Astrocyte (in vitro differentiated cells and primary cell): ENCODE measurements around the gene HTR4. TPM values are rescaled to one million over a fixed set of nuclear protein-coding genes. Genes with fewer than 3 reads are reported as not detected.

Experiments used
- DNase-seq: peaks from one replicate; pipeline ENCODE4 v3.0.0-alpha.2; 2010; ENCODE audit warnings: low read depth
- FAIRE-seq: peaks from 2 replicates; lab custom pipeline; 2011; peaks lifted over from hg19 to GRCh38; lab: Jason Lieb, UNC
- H2AFZ ChIP-seq: 2 replicates; pipeline ENCODE4 v1.6.0; 2012; ENCODE audit warnings: low read depth, low read length, inconsistent platforms
- H3K27ac ChIP-seq: 2 replicates; pipeline ENCODE4 v1.5.1; 2011; ENCODE audit warnings: low read depth, low read length, inconsistent platforms
- H3K27me3 ChIP-seq: 2 replicates; pipeline ENCODE4 v1.6.0; 2011; ENCODE audit warnings: low read length, inconsistent platforms; ENCODE audit not compliant: insufficient read depth
- H3K36me3 ChIP-seq: 2 replicates; pipeline ENCODE4 v1.5.1; 2011; ENCODE audit warnings: low read length, inconsistent platforms; ENCODE audit not compliant: insufficient read depth
- H3K4me1 ChIP-seq: 2 replicates; pipeline ENCODE4 v1.5.1; 2011; ENCODE audit warnings: low read length, inconsistent platforms; ENCODE audit not compliant: insufficient read depth
- H3K4me2 ChIP-seq: 2 replicates; pipeline ENCODE4 v1.6.0; 2012; ENCODE audit warnings: low read length, inconsistent platforms
- H3K4me3 ChIP-seq: 2 replicates; pipeline ENCODE4 v1.5.1; 2011; ENCODE audit warnings: low read depth, mild to moderate bottlenecking, low read length, inconsistent platforms; ENCODE audit not compliant: insufficient read depth
- H3K79me2 ChIP-seq: 2 replicates; pipeline ENCODE4 v1.6.0; 2012; ENCODE audit warnings: mild to moderate bottlenecking, low read length, inconsistent platforms; ENCODE audit not compliant: insufficient read depth
- H3K9ac ChIP-seq: 2 replicates; pipeline ENCODE4 v1.6.0; 2012; ENCODE audit warnings: mild to moderate bottlenecking, low read length, inconsistent platforms
- H3K9me3 ChIP-seq: 2 replicates; pipeline ENCODE4 v1.5.1; 2012; ENCODE audit warnings: low read depth, mild to moderate bottlenecking, low read length, inconsistent platforms; ENCODE audit not compliant: insufficient read depth
- H4K20me1 ChIP-seq: 2 replicates; pipeline ENCODE4 v1.6.0; 2012; ENCODE audit warnings: low read length, inconsistent platforms; ENCODE audit not compliant: insufficient read depth
- H3K27ac Mint-ChIP-seq: one replicate; pipeline ENCODE4 v1.8.0; 2021; ENCODE audit warnings: mild to moderate bottlenecking, mixed read lengths; ENCODE audit not compliant: unreplicated experiment
- H3K27me3 Mint-ChIP-seq: one replicate; pipeline ENCODE4 v1.8.0; 2021; ENCODE audit warnings: low read depth, mixed read lengths; ENCODE audit not compliant: unreplicated experiment
- H3K36me3 Mint-ChIP-seq: one replicate; pipeline ENCODE4 v1.8.0; 2021; ENCODE audit warnings: low read depth, mixed read lengths; ENCODE audit not compliant: unreplicated experiment
- H3K4me1 Mint-ChIP-seq: one replicate; pipeline ENCODE4 v1.8.0; 2021; ENCODE audit warnings: low read depth, mixed read lengths; ENCODE audit not compliant: unreplicated experiment
- H3K4me3 Mint-ChIP-seq: one replicate; pipeline ENCODE4 v1.8.0; 2021; ENCODE audit warnings: mild to moderate bottlenecking, moderate library complexity, mixed read lengths; ENCODE audit not compliant: unreplicated experiment
- H3K9me3 Mint-ChIP-seq: one replicate; pipeline ENCODE4 v1.8.0; 2021; ENCODE audit warnings: mild to moderate bottlenecking, mixed read lengths; ENCODE audit not compliant: unreplicated experiment
- EZH2 ChIP-seq: IDR thresholded peaks from 2 replicates; pipeline ENCODE4 v1.6.1; 2012; ENCODE audit warnings: mild to moderate bottlenecking, low read length, inconsistent platforms; ENCODE audit not compliant: insufficient read depth
- total RNA-seq: library from RNA; stranded (reverse); gene quantifications from 2 replicates; pipeline ENCODE4 v1.2.1, GENCODE V29; 2021
- TF ChIP-seq, protein P1 (sequence below): IDR thresholded peaks from 2 replicates; pipeline ENCODE4 v1.5.1; 2011; ENCODE audit warnings: low read depth, mild to moderate bottlenecking, inconsistent platforms, low read length, moderate library complexity; ENCODE audit not compliant: insufficient read depth

Gene HTR4
- total RNA-seq, 1 donor from 2014 or later = not detected

GRCh38 chr5:148446611-148447010 is 207.7 kb downstream of the HTR4 start:
- Mint-ChIP-seq H3K4me1 (no peaks in the 10 kb centered on the region), H3K36me3 (no peaks in the 10 kb centered on the region), H3K27ac (no peak overlapping the region), H3K4me3 (no peak overlapping the region), H3K9me3 (no peaks in the 10 kb centered on the region), H3K27me3 (peaks cover 5% of the 10 kb centered on the region)
- no peaks in the 10 kb centered on the region for H3K9me3 ChIP-seq
- H4K20me1 ChIP-seq = no peaks in the 10 kb centered on the region
- DNase-seq = no peak
- H3K36me3 ChIP-seq = peaks cover 11% of the 10 kb centered on the region
- H3K9ac ChIP-seq = no peak overlapping the region
- no peaks in the 10 kb centered on the region for H3K79me2 ChIP-seq
- H3K27ac ChIP-seq = no peak overlapping the region
- no peak for FAIRE-seq
- TF ChIP-seq EZH2 = no peak
- TF ChIP-seq, protein P1, sequence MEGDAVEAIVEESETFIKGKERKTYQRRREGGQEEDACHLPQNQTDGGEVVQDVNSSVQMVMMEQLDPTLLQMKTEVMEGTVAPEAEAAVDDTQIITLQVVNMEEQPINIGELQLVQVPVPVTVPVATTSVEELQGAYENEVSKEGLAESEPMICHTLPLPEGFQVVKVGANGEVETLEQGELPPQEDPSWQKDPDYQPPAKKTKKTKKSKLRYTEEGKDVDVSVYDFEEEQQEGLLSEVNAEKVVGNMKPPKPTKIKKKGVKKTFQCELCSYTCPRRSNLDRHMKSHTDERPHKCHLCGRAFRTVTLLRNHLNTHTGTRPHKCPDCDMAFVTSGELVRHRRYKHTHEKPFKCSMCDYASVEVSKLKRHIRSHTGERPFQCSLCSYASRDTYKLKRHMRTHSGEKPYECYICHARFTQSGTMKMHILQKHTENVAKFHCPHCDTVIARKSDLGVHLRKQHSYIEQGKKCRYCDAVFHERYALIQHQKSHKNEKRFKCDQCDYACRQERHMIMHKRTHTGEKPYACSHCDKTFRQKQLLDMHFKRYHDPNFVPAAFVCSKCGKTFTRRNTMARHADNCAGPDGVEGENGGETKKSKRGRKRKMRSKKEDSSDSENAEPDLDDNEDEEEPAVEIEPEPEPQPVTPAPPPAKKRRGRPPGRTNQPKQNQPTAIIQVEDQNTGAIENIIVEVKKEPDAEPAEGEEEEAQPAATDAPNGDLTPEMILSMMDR = no peak
- no peaks in the 10 kb centered on the region for H3K4me1 ChIP-seq
- no peak overlapping the region for H2AFZ ChIP-seq
- no peaks in the 10 kb centered on the region for H3K27me3 ChIP-seq
- H3K4me2 ChIP-seq = no peak overlapping the region
- no peak overlapping the region for H3K4me3 ChIP-seq

DNA sequence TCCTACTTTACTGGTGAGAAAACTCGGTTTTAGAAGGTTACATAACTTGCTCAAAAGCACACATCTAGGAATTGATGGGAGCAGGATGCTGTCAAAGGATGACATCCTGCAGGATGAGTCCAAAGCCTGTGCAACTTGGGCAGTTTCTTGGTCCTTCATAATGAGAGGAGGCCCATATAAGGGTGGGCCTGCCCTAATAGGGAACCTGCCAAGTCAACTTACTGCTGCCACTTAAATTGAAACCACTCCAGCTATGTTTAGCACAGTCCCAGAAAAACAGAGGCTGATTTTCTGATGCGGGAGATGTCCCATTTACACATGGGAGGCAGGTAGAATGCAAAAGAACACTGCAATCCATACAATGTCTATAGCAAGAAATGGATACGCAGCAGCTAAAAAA is 208.7 kb downstream of the HTR4 start:
- Mint-ChIP-seq H3K9me3 (no peaks in the 10 kb centered on the region), H3K27me3 (peaks cover 5% of the 10 kb centered on the region), H3K4me3 (no peak overlapping the region), H3K4me1 (no peaks in the 10 kb centered on the region), H3K36me3 (no peaks in the 10 kb centered on the region), H3K27ac (no peak overlapping the region)
- H3K9ac ChIP-seq = no peak overlapping the region
- H3K4me3 ChIP-seq = no peak overlapping the region
- H3K27ac ChIP-seq = no peak overlapping the region
- no peak overlapping the region for H3K4me2 ChIP-seq
- no peaks in the 10 kb centered on the region for H4K20me1 ChIP-seq
- FAIRE-seq (no peak), DNase-seq (no peak)
- H3K79me2 ChIP-seq = no peaks in the 10 kb centered on the region
- no peaks in the 10 kb centered on the region for H3K9me3 ChIP-seq
- no peaks in the 10 kb centered on the region for H3K4me1 ChIP-seq
- H3K27me3 ChIP-seq = no peaks in the 10 kb centered on the region
- H2AFZ ChIP-seq = no peak overlapping the region
- no peak for TF ChIP-seq EZH2
- TF ChIP-seq, protein P1 = no peak
- H3K36me3 ChIP-seq = peaks cover 21% of the 10 kb centered on the region

GRCh38 chr5:148443998-148444397 is 210.3 kb downstream of the HTR4 start:
- FAIRE-seq (peak; percentile 66), DNase-seq (peak; percentile 36)
- Histone ChIP-seq H3K27ac (no peak overlapping the region), H3K4me2 (no peak overlapping the region), H4K20me1 (no peaks in the 10 kb centered on the region), H3K4me3 (no peak overlapping the region), H3K9ac (no peak overlapping the region), H2AFZ (no peak overlapping the region), H3K36me3 (peaks cover 29% of the 10 kb centered on the region), H3K79me2 (no peaks in the 10 kb centered on the region), H3K27me3 (no peaks in the 10 kb centered on the region), H3K4me1 (no peaks in the 10 kb centered on the region), H3K9me3 (no peaks in the 10 kb centered on the region)
- Mint-ChIP-seq H3K27ac (no peak overlapping the region), H3K36me3 (peaks cover under 1% of the 10 kb centered on the region), H3K4me3 (no peak overlapping the region), H3K4me1 (no peaks in the 10 kb centered on the region), H3K9me3 (no peaks in the 10 kb centered on the region), H3K27me3 (no peaks in the 10 kb centered on the region)
- TF ChIP-seq EZH2 = no peak
- TF ChIP-seq, protein P1 = peak; percentile 88
